Suprapubic skin (tissue), 4 donors: ENCODE data around the gene SH3RF1.

Experiments used
- POLR2A ChIP-seq, 2 donors: fragments of 450-650 bp; IDR thresholded peaks; one replicate each; pipeline ENCODE4 v1.6.1; 2017; ENCODE audit warnings: antibody characterized with exemption in 2 of 2, mild to moderate bottlenecking in 2 of 2, moderate library complexity in 2 of 2
- POLR2AphosphoS5 ChIP-seq, 3 donors: sonication (generic); formaldehyde crosslinking; IDR thresholded peaks; one replicate each; pipeline ENCODE4 v1.6.1; 2017; ENCODE audit warnings: antibody characterized with exemption in 3 of 3
- TF ChIP-seq, protein P1 (sequence below), 2 donors: fragments of 200-600 bp in 1 of 2; fragments of 450-650 bp in 1 of 2; sonication (generic) in 1 of 2; IDR thresholded peaks; one replicate each; pipeline ENCODE4 v1.5.1; 2016 to 2019; ENCODE audit warnings: antibody characterized with exemption in 2 of 2, mild to moderate bottlenecking in 1 of 2, moderate library complexity in 1 of 2

DNA sequence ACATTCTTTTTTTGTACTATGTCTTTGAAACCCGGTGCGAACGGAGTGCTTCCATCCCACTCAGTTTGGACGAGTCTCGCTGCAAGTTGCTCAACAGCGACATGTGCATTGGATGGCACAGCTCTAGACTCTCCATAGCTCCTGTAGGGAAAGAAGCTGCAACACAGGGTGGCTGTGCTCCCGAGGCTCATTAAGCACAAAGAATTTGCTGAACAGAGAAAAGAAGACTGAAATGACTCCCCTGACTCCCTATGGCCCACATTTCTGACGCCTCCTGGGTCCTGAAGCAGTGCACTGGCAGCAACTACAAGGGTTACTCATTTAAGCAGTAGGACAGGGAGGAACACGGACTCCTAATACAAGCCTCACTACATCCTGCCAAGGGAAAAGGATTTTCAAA lies 127.4 kb downstream of the SH3RF1 start:
- TF ChIP-seq, protein P1, sequence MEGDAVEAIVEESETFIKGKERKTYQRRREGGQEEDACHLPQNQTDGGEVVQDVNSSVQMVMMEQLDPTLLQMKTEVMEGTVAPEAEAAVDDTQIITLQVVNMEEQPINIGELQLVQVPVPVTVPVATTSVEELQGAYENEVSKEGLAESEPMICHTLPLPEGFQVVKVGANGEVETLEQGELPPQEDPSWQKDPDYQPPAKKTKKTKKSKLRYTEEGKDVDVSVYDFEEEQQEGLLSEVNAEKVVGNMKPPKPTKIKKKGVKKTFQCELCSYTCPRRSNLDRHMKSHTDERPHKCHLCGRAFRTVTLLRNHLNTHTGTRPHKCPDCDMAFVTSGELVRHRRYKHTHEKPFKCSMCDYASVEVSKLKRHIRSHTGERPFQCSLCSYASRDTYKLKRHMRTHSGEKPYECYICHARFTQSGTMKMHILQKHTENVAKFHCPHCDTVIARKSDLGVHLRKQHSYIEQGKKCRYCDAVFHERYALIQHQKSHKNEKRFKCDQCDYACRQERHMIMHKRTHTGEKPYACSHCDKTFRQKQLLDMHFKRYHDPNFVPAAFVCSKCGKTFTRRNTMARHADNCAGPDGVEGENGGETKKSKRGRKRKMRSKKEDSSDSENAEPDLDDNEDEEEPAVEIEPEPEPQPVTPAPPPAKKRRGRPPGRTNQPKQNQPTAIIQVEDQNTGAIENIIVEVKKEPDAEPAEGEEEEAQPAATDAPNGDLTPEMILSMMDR (IDR thresholded peaks at IDR 0.05) = no peak
- no peak for TF ChIP-seq POLR2A (IDR thresholded peaks at IDR 0.05)
- TF ChIP-seq POLR2AphosphoS5 (IDR thresholded peaks at IDR 0.05) = no peak
